Measurements from ENCODE around the gene CYP4A11. TPM values are rescaled to one million over a fixed set of nuclear protein-coding genes. Genes with fewer than 3 reads are reported as not detected.
"Not testable (repeated sequence)": the region's sequence is repeated elsewhere in the genome, so short reads cannot be mapped to it uniquely, and the experiment has no call there.

The CYP4A11 gene
- total and polyA plus RNA-seq, 10 of the 15 experiments (the other 5 are each of a cell fraction or from before 2014, with no cell fraction given): 0.13 TPM; not detected in 9

DNA sequence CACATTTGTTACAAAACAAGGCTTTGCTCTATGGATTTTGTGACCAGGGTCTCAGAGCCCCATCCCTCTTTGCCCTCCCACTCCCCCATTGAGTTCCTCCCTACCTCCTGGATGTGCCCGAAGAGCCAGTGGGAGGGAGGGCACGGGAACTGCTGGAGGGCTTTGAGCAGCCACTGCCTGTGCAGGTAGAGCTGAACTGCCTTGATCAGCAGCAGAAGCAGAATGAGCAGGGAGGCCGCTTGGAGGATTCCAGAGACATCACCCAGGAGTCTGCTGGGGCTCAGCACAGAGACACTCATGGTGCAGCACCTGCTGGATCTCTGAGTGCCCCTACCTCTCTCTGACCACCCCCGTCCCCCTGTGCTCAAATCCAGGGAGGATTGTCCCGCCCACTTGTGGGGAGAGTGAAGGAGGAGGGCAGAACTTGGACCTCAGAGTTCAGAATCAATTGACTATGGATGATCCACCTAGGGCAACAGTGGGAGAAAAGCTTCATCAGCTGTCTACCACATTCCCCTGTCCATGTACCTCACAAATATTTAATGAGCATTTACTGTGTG is at the start of gene CYP4A11 (continued):
- TF ChIP-seq, protein P1, sequence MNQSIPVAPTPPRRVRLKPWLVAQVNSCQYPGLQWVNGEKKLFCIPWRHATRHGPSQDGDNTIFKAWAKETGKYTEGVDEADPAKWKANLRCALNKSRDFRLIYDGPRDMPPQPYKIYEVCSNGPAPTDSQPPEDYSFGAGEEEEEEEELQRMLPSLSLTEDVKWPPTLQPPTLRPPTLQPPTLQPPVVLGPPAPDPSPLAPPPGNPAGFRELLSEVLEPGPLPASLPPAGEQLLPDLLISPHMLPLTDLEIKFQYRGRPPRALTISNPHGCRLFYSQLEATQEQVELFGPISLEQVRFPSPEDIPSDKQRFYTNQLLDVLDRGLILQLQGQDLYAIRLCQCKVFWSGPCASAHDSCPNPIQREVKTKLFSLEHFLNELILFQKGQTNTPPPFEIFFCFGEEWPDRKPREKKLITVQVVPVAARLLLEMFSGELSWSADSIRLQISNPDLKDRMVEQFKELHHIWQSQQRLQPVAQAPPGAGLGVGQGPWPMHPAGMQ (IDR thresholded peaks at IDR 0.05; ENCODE audit: borderline replicate concordance): no peak
- TF ChIP-seq SIN3A (IDR thresholded peaks at IDR 0.05; ENCODE audit: low read depth, low read length): no peak
- TF ChIP-seq RAD21 (IDR thresholded peaks at IDR 0.05; ENCODE audit: insufficient read depth, low read depth, low read length): no peak
- TF ChIP-seq ZZZ3 (IDR thresholded peaks at IDR 0.05; ENCODE audit: control insufficient read depth, insufficient read length, low read depth): no peak
- no peak for TF ChIP-seq ZNF274 (IDR thresholded peaks at IDR 0.05; ENCODE audit: insufficient read depth, insufficient read length)
- TF ChIP-seq HDAC2 (IDR thresholded peaks at IDR 0.05): no peak
- TF ChIP-seq, protein P2, sequence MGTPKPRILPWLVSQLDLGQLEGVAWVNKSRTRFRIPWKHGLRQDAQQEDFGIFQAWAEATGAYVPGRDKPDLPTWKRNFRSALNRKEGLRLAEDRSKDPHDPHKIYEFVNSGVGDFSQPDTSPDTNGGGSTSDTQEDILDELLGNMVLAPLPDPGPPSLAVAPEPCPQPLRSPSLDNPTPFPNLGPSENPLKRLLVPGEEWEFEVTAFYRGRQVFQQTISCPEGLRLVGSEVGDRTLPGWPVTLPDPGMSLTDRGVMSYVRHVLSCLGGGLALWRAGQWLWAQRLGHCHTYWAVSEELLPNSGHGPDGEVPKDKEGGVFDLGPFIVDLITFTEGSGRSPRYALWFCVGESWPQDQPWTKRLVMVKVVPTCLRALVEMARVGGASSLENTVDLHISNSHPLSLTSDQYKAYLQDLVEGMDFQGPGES (IDR thresholded peaks at IDR 0.05): no peak

DNA sequence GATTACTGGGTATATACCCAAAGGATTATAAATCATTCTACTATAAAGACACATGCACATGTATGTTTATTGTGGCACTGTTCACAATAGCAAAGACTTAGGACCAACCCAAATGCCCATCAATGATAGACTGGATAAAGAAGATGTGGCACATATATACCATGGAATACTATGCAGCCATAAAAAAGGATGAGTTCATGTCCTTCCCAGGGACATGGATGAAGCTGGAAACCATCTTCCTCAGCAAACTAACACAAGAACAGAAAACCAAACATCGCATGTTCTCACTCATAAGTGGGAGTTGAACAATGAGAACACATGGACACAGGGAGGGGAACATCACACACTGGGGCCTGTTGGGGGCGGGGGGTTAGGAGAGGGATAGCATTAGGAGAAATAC is 49.3 kb upstream of the CYP4A11 start:
- intact Hi-C loops (cut with micrococcal nuclease; ENCODE audit: unreplicated experiment); H3K4me3 ChIP-seq; RAD21 ChIA-PET (ENCODE audit: unreplicated experiment); H3K27me3 ChIP-seq (replicated peaks in 1 of 2; ENCODE audit: control insufficient read depth in 2 of 2, insufficient read depth in 2 of 2, low read length in 1 of 2); POLR2A ChIA-PET; FAIRE-seq; H3K4me2 ChIP-seq (ENCODE audit: control insufficient read depth, insufficient read depth); H3K79me2 ChIP-seq (ENCODE audit: control insufficient read depth, insufficient read depth, low read length); DNase-seq (ENCODE audit: low read depth, low spot score); H3K9ac ChIP-seq (ENCODE audit: control insufficient read depth, insufficient read depth, low read length); BruUV-seq (replicated peaks); H3K9me3 ChIP-seq (replicated peaks; ENCODE audit: control insufficient read depth, insufficient read depth, low read length); H4K20me1 ChIP-seq (ENCODE audit: control insufficient read depth, insufficient read depth); H3K36me3 ChIP-seq (ENCODE audit: control insufficient read depth in 2 of 2, insufficient read depth in 2 of 2, low read length in 1 of 2); H3K27ac ChIP-seq (ENCODE audit: control insufficient read depth, insufficient read depth); H3K4me1 ChIP-seq (ENCODE audit: control insufficient read depth, insufficient read depth, low read length); CTCF ChIA-PET; H2AFZ ChIP-seq (ENCODE audit: control insufficient read depth, low read depth, low read length); ATAC-seq; in situ Hi-C loops (cut with MboI): not testable (repeated sequence)
- SMC1A ChIA-PET (ENCODE audit: uncharacterized antibody, unreplicated experiment): interaction anchor here (1.4 kb wide), 1 partner anchor 15 kb away, joined by 3 read pairs; no protein-coding TSS in a partner anchor
- 45% methylated on average over 2 of the region's 2 CpGs for WGBS (ENCODE audit: insufficient coverage, insufficient replicate concordance, low lambda C conversion rate, missing lambda C conversion rate)
